CD14-positive monocyte (primary cell): Measurements from ENCODE around the gene SEPTIN2. TPM values are rescaled to one million over a fixed set of nuclear protein-coding genes. Genes with fewer than 3 reads are reported as not detected.
A peak's percentile ranks its signal among the peaks of the same experiment; 100 is the strongest.

Experiments used
- DNase-seq, 3 donors: peaks; one replicate each; pipeline ENCODE4 v3.0.0-alpha.2; 2011 to 2022
- H2AFZ ChIP-seq: 2 replicates; pipeline ENCODE4 v1.6.0; 2012; ENCODE audit warnings: mild to moderate bottlenecking, low read depth, low read length, inconsistent platforms; ENCODE audit not compliant: insufficient read depth, poor library complexity, severe bottlenecking
- H3K27ac ChIP-seq, 2 donors: 1 replicate in 1 of 2; 2 replicates in 1 of 2; pipeline ENCODE4 v1.5.1; 2012 to 2013; ENCODE audit warnings: low read length in 2 of 2, control low read depth in 1 of 2, inconsistent platforms in 1 of 2, low read depth in 1 of 2, mild to moderate bottlenecking in 1 of 2
- H3K27me3 ChIP-seq, 2 donors: one replicate each; pipeline versions ENCODE4 v1.6.0 to v1.6.1; 2011 to 2013; ENCODE audit warnings: low read length in 2 of 2; ENCODE audit not compliant: control insufficient read depth in 2 of 2, insufficient read depth in 2 of 2
- H3K36me3 ChIP-seq, 2 donors: replicated peaks in 1 of 2; 1 replicate in 1 of 2; 2 replicates in 1 of 2; pipeline versions ENCODE4 v1.5.1 to v1.6.1; 2012 to 2013; ENCODE audit warnings: low read length in 2 of 2, control low read depth in 1 of 2, inconsistent platforms in 1 of 2, mild to moderate bottlenecking in 1 of 2; ENCODE audit not compliant: insufficient read depth in 2 of 2, control insufficient read depth in 1 of 2
- H3K4me1 ChIP-seq, 2 donors: 1 replicate in 1 of 2; 2 replicates in 1 of 2; pipeline versions ENCODE4 v1.5.1 to v1.6.1; 2012 to 2013; ENCODE audit warnings: low read length in 2 of 2, control low read depth in 1 of 2, inconsistent platforms in 1 of 2, mild to moderate bottlenecking in 1 of 2, moderate library complexity in 1 of 2; ENCODE audit not compliant: insufficient read depth in 2 of 2, control insufficient read depth in 1 of 2
- H3K4me2 ChIP-seq: replicated peaks from 2 replicates; pipeline ENCODE3; 2012; ENCODE audit warnings: low read length, moderate library complexity, mild to moderate bottlenecking; ENCODE audit not compliant: poor library complexity, severe bottlenecking; ENCODE audit errors: extremely low read depth
- H3K4me3 ChIP-seq, 3 experiments: fragments of 200-600 bp in 1 of 3; sonication (generic) in 1 of 3; replicated peaks in 1 of 3; 1 replicate in 2 of 3; 2 replicates in 1 of 3; pipeline ENCODE4 v1.5.1; 2011 to 2013; ENCODE audit warnings: low read length in 3 of 3, mild to moderate bottlenecking in 3 of 3, control low read depth in 2 of 3, low read depth in 2 of 3, inconsistent platforms in 1 of 3, moderate library complexity in 1 of 3
- H3K79me2 ChIP-seq: 2 replicates; pipeline ENCODE4 v1.6.0; 2012; ENCODE audit warnings: mild to moderate bottlenecking, control low read depth, inconsistent platforms, low read length, moderate library complexity; ENCODE audit not compliant: insufficient read depth
- H3K9ac ChIP-seq: 2 replicates; pipeline ENCODE4 v1.6.0; 2017; ENCODE audit warnings: low read length, mild to moderate bottlenecking; ENCODE audit not compliant: insufficient read depth, poor library complexity, severe bottlenecking
- H3K9me3 ChIP-seq, 2 donors: replicated peaks in 1 of 2; 1 replicate in 1 of 2; 2 replicates in 1 of 2; pipeline versions ENCODE4 v1.5.1 to v1.6.1; 2012 to 2013; ENCODE audit warnings: low read length in 2 of 2, control low read depth in 1 of 2; ENCODE audit not compliant: control insufficient read depth in 1 of 2, insufficient read depth in 1 of 2
- H4K20me1 ChIP-seq: 2 replicates; pipeline ENCODE4 v1.6.0; 2012; ENCODE audit warnings: mild to moderate bottlenecking, low read length, control low read depth, moderate library complexity; ENCODE audit not compliant: insufficient read depth
- H3K27ac Mint-ChIP-seq, 7 donors: one replicate each; pipeline ENCODE4 v1.8.0; 2020; ENCODE audit warnings: mild to moderate bottlenecking in 7 of 7, mixed read lengths in 7 of 7, moderate library complexity in 6 of 7, inconsistent platforms in 2 of 7
- H3K27me3 Mint-ChIP-seq, 3 donors: one replicate each; pipeline ENCODE4 v1.8.0; 2021 to 2022; ENCODE audit warnings: low read depth in 3 of 3, mild to moderate bottlenecking in 3 of 3, mixed read lengths in 3 of 3, moderate library complexity in 3 of 3, inconsistent platforms in 1 of 3
- H3K36me3 Mint-ChIP-seq, 2 donors: one replicate each; pipeline ENCODE4 v1.8.0; 2020; ENCODE audit warnings: mixed read lengths in 2 of 2, inconsistent platforms in 1 of 2, mild to moderate bottlenecking in 1 of 2
- H3K4me1 Mint-ChIP-seq: one replicate; pipeline ENCODE4 v1.8.0; 2020; ENCODE audit warnings: mild to moderate bottlenecking, mixed read lengths
- H3K4me3 Mint-ChIP-seq, 2 donors: one replicate each; pipeline ENCODE4 v1.8.0; 2020; ENCODE audit warnings: mild to moderate bottlenecking in 2 of 2, mixed read lengths in 2 of 2, moderate library complexity in 1 of 2
- H3K9me3 Mint-ChIP-seq, 7 donors: one replicate each; pipeline ENCODE4 v1.8.0; 2020 to 2022; ENCODE audit warnings: mixed read lengths in 7 of 7, mild to moderate bottlenecking in 6 of 7, moderate library complexity in 6 of 7, inconsistent platforms in 2 of 7
- CTCF ChIP-seq: fragments of 200-600 bp; IDR thresholded peaks from one replicate; pipeline ENCODE4 v1.8.0; 2022; ENCODE audit warnings: antibody characterized with exemption, mild to moderate bottlenecking
- WGBS: methylation state at CpG from one replicate; pipeline ENCODE4 v1.1.5; 2013; ENCODE audit warnings: missing lambda C conversion rate; ENCODE audit not compliant: insufficient coverage; 5-methylcytosine and 5-hydroxymethylcytosine counted together
- intact Hi-C, 2 donors: fragments of 100-400 bp; cut with micrococcal nuclease; formaldehyde crosslinking; loops; one replicate each; pipeline versions ENCODE4 v1.15.0 to v1.15.1; 2023
- polyA plus RNA-seq, 3 donors: library from polyadenylated mRNA; depleted of rRNA in 1 of 3; unstranded in 2 of 3; stranded (reverse) in 1 of 3; fragments of 300-500 nt in 2 of 3; fragments of >200 nt in 1 of 3; fragmentation: Illumina TruSeq in 2 of 3; gene quantifications; 1 replicate in 2 of 3; 2 replicates in 1 of 3; pipeline ENCODE4 v1.2.3, GENCODE V29; 2012 to 2021

Gene SEPTIN2
- polyA plus RNA-seq, 3 donors = 195 to 207 (median 203) TPM

GRCh38 chr2:241289597-241289996, 26.1 kb upstream of the SEPTIN2 start:
- Mint-ChIP-seq H3K27me3 (peaks cover 0 to 3% (median 0%) of the 10 kb centered on the region in 3 donors), H3K27ac (peak overlapping the region in 2 of 7 donors; percentile 15 to 51), H3K9me3 (no peaks in the 10 kb centered on the region), H3K4me1 (peaks cover 10% of the 10 kb centered on the region), H3K36me3 (peaks cover 8 to 33% of the 10 kb centered on the region in 2 donors), H3K4me3 (no peak overlapping the region)
- Histone ChIP-seq H3K27ac (no peak overlapping the region), H3K9ac (no peak overlapping the region), H3K79me2 (peaks cover 98% of the 10 kb centered on the region), H3K4me3 (no peak overlapping the region), H3K36me3 (peaks cover 4 to 21% of the 10 kb centered on the region in 2 donors), H3K4me2 (no peak overlapping the region), H3K27me3 (no peaks in the 10 kb centered on the region), H2AFZ (no peak overlapping the region), H3K4me1 (no peaks in the 10 kb centered on the region), H3K9me3 (no peaks in the 10 kb centered on the region), H4K20me1 (peaks cover 99% of the 10 kb centered on the region)
- no CpG with 5 or more reads among the region's 3 CpGs for WGBS
- intact Hi-C loops = no loop called here
- DNase-seq = no peak
- TF ChIP-seq CTCF = no peak

DNA sequence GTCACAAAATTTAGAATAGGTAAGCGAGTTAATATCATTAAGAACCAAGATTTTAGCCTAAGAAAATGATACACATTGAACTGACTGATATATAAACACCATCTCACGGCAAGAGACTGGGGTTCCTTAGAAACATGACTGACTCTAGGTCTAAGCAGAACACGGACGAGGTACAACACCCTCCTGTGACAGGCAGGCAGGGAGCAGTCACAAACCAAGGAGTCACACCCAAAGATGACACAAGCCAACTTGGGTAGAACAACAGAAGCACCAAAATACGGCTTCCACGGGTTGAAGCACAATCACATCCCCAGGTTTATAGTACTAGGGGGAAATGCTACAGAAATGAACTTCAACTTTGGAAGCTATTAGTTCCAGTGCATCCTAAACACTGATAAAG, 24.6 kb upstream of the SEPTIN2 start:
- Histone ChIP-seq H3K27ac (no peak overlapping the region), H3K27me3 (no peaks in the 10 kb centered on the region), H3K36me3 (peaks cover 4 to 10% of the 10 kb centered on the region in 2 donors), H2AFZ (no peak overlapping the region), H3K9ac (no peak overlapping the region), H3K79me2 (peaks cover 99% of the 10 kb centered on the region), H3K4me1 (no peaks in the 10 kb centered on the region), H3K4me3 (no peak overlapping the region), H3K9me3 (no peaks in the 10 kb centered on the region), H4K20me1 (peaks cover 99% of the 10 kb centered on the region), H3K4me2 (no peak overlapping the region)
- 96% methylated on average over 4 of the region's 6 CpGs for WGBS
- no peaks in the 10 kb centered on the region for H3K9me3 Mint-ChIP-seq
- H3K27ac Mint-ChIP-seq = no peak overlapping the region
- peaks cover 3 to 28% of the 10 kb centered on the region in 2 donors for H3K36me3 Mint-ChIP-seq
- peaks cover 0 to 3% (median 0%) of the 10 kb centered on the region in 3 donors for H3K27me3 Mint-ChIP-seq
- TF ChIP-seq CTCF = no peak
- H3K4me3 Mint-ChIP-seq = no peak overlapping the region
- intact Hi-C loops = no loop called here
- peaks cover 10% of the 10 kb centered on the region for H3K4me1 Mint-ChIP-seq
- DNase-seq = no peak
